PC-9 (cell line): ENCODE data around the gene FGF12.

Experiments
- EZH2 ChIP-seq: fragments of 200-600 bp; sonication (generic); IDR thresholded peaks from 2 replicates; pipeline ENCODE4 v1.8.0; 2017; ENCODE audit warnings: antibody characterized with exemption, low read depth
- TF ChIP-seq, protein P1 (sequence below): fragments of 200-600 bp; sonication (generic); conservative IDR thresholded peaks from 2 replicates; pipeline ENCODE4 v1.6.1; 2017; ENCODE audit warnings: mixed run types, antibody characterized with exemption, mild to moderate bottlenecking, moderate library complexity

DNA sequence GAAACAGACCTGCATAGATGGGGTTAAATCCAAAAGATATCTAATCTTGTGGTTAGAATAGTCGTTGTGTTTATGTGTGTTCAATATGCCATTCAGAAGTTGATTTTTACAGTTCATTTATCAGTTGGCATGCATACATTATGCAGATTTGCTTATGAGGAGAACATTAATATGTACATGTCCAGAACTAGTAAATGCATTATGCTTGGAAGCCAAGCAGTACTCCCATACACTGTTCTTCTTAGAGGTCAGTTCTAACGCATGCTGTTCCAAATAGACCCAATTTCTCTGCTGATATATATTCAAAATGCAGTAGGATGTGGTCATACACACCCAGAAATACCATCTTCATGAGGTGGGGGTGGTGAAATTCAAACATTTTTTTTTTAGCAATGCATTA, 956 bp downstream of the FGF12 start:
- TF ChIP-seq, protein P1, sequence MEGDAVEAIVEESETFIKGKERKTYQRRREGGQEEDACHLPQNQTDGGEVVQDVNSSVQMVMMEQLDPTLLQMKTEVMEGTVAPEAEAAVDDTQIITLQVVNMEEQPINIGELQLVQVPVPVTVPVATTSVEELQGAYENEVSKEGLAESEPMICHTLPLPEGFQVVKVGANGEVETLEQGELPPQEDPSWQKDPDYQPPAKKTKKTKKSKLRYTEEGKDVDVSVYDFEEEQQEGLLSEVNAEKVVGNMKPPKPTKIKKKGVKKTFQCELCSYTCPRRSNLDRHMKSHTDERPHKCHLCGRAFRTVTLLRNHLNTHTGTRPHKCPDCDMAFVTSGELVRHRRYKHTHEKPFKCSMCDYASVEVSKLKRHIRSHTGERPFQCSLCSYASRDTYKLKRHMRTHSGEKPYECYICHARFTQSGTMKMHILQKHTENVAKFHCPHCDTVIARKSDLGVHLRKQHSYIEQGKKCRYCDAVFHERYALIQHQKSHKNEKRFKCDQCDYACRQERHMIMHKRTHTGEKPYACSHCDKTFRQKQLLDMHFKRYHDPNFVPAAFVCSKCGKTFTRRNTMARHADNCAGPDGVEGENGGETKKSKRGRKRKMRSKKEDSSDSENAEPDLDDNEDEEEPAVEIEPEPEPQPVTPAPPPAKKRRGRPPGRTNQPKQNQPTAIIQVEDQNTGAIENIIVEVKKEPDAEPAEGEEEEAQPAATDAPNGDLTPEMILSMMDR, result no peak
- TF ChIP-seq EZH2, result no peak
